ENCODE data around the gene THPO. TPM values are rescaled to one million over a fixed set of nuclear protein-coding genes. Genes with fewer than 3 reads are reported as not detected.
A peak's percentile ranks its signal among the peaks of the same experiment; 100 is the strongest.

THPO gene
- total RNA-seq, 1 donor from 2014 or later = not detected

GRCh38 chr3:184333190-184333589 is 44.8 kb downstream of the THPO start:
- DNase-seq (ENCODE audit: low read depth) = no peak
- H3K36me3 ChIP-seq (ENCODE audit: control insufficient read depth, insufficient read depth, low read length) = peaks cover 30% of the 10 kb centered on the region
- no peak for TF ChIP-seq CTCF (IDR thresholded peaks at IDR 0.05; ENCODE audit: insufficient read depth, low read length, severe bottlenecking)
- H3K4me3 ChIP-seq (ENCODE audit: low read depth, low read length) = no peak overlapping the region
- H3K27me3 ChIP-seq (ENCODE audit: control insufficient read depth, insufficient read depth, low read length) = no peaks in the 10 kb centered on the region
- no peak for FAIRE-seq

- DNase-seq (ENCODE audit: low read depth) (peak; percentile 97), FAIRE-seq (peak; percentile 32)
- H3K36me3 ChIP-seq (ENCODE audit: control insufficient read depth, insufficient read depth, low read length) = peaks cover 34% of the 10 kb centered on the region
- H3K4me3 ChIP-seq (ENCODE audit: low read depth, low read length) = no peak overlapping the region
- no peaks in the 10 kb centered on the region for H3K27me3 ChIP-seq (ENCODE audit: control insufficient read depth, insufficient read depth, low read length)
- TF ChIP-seq CTCF (IDR thresholded peaks at IDR 0.05; ENCODE audit: insufficient read depth, low read length, severe bottlenecking) = no peak
Observed at GRCh38 chr3:184332370-184333090, 45.5 kb downstream of the THPO start.

GRCh38 chr3:184328516-184328915 is 49.5 kb downstream of the THPO start:
- no peak overlapping the region for H3K4me3 ChIP-seq (ENCODE audit: low read depth, low read length)
- DNase-seq (ENCODE audit: low read depth) = no peak
- FAIRE-seq = no peak
- H3K36me3 ChIP-seq (ENCODE audit: control insufficient read depth, insufficient read depth, low read length) = peaks cover 63% of the 10 kb centered on the region
- no peak for TF ChIP-seq CTCF (IDR thresholded peaks at IDR 0.05; ENCODE audit: insufficient read depth, low read length, severe bottlenecking)
- no peaks in the 10 kb centered on the region for H3K27me3 ChIP-seq (ENCODE audit: control insufficient read depth, insufficient read depth, low read length)

GRCh38 chr3:184327171-184327570 is 50.8 kb downstream of the THPO start:
- no peak for FAIRE-seq
- no peak for DNase-seq (ENCODE audit: low read depth)
- no peak for TF ChIP-seq CTCF (IDR thresholded peaks at IDR 0.05; ENCODE audit: insufficient read depth, low read length, severe bottlenecking)
- Histone ChIP-seq H3K36me3 (ENCODE audit: control insufficient read depth, insufficient read depth, low read length) (peaks cover 68% of the 10 kb centered on the region), H3K4me3 (ENCODE audit: low read depth, low read length) (no peak overlapping the region), H3K27me3 (ENCODE audit: control insufficient read depth, insufficient read depth, low read length) (no peaks in the 10 kb centered on the region)

- H3K36me3 ChIP-seq (ENCODE audit: control insufficient read depth, insufficient read depth, low read length) = peaks cover 73% of the 10 kb centered on the region
- no peak for TF ChIP-seq CTCF (IDR thresholded peaks at IDR 0.05; ENCODE audit: insufficient read depth, low read length, severe bottlenecking)
- no peak overlapping the region for H3K4me3 ChIP-seq (ENCODE audit: low read depth, low read length)
- no peaks in the 10 kb centered on the region for H3K27me3 ChIP-seq (ENCODE audit: control insufficient read depth, insufficient read depth, low read length)
- peak; percentile 67 for DNase-seq (ENCODE audit: low read depth)
- FAIRE-seq = no peak
Observed at GRCh38 chr3:184325715-184326369, 52.2 kb downstream of the THPO start.

Data from bronchial epithelial cell (primary cell).